ENCODE data around the gene MGMT.

MGMT gene

DNA sequence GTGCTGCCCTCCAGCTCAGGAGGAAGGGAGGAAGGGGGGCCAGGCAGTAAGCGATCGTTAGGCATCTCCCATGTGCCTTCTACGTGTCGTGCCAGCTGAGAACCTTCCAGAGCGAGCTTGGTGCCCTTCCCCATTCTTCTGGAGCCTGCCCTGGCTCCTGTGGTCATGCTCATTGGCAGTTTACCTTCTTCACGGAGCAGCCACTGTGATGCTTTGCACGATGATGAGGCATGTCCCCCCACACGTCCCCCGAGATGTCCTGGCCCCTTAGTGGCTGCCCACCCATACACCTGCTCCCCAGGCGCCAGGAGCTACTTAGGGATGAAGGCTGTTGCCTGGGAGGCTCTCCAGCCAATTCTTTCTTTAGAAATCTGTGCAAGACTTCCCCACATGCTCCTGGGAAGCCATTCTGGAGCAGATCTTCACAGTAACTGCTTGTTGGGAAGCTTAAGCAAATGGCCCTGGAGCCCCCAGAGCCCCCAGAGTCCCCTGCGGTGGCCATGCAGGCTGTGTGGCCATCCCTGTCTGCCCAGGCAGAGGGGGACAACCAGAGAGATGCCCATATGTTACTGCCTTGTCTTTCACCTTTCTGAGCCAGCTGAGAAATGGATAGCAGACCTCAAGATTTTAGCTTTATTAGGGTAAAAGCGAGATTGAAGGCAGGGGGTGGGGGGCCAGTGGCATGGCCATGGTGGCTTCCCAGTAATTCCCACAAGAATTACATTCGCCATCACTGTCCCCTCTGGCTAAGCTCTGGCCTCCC is 298.0 kb downstream of the MGMT start:
- 0 out of 20 replicates have a peak, but pooled peaks cover 0 to 5% (median 0%) of the 10 kb centered on the region in 10 experiments for H3K4me1 ChIP-seq
- H3K27ac ChIP-seq = no peak overlapping the region
- no peak for TF ChIP-seq Cebpa-rat (IDR thresholded peaks at IDR 0.05)
- H3K4me2 ChIP-seq = no peak overlapping the region
- peaks cover 0 to 24% (median 0%) of the 10 kb centered on the region in 11 experiments; a peak in 3 of 22 replicates for H4K20me1 ChIP-seq
- H3K9ac ChIP-seq = no peak overlapping the region
- no peak overlapping the region for H3K4me3 ChIP-seq
- H3K27me3 ChIP-seq = no peaks in the 10 kb centered on the region
- peaks cover 10 to 67% (median 40%) of the 10 kb centered on the region in 11 experiments; a peak in 20 of 22 replicates for H3K36me3 ChIP-seq
- no peaks in the 10 kb centered on the region for H3K9me3 ChIP-seq (replicated peaks in 1 of 11)

DNA sequence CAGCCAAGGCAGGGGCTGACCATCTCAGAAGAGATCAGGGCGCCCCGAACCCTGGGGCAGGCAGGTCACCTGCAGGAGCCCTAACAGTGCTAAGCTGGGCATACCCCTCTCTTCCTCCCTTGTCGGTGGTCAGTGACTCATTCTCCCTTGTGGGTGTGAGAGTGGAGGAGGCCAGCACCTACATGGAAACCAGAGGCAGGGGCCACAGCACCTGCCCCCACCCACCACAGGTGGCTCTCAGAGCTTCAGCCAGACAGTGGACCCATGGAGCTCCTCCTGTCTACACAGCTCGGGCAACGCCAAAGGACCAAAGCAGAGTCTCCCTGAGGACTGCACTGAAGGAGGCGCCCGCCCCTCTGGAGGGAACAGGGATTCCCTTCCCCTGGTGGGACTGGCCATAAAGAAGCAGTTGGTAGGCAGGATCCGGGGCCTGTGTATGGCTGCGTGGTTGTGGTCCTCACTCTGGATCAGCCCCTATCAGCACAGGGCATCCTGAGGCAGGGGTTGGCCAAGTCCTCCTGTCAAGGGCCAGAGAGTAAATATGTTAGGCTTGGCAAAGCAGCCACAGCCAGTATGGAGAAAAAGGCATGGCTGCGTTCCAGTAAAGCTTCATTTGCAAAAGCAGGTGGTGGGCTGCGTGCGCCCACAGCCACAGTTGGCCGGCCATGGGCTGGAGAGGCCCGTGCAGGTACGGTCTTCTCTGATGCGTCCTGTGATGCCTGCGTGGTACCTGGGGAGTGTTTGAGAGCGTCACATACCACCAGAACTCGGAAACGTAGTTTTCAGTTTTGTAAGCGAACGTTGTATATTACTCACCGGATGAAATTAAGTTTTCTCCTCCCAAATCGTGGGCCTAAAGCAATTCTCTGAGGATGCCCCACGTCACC is 298.9 kb downstream of the MGMT start:
- Histone ChIP-seq H4K20me1 (peaks cover 0 to 30% (median 0%) of the 10 kb centered on the region in 11 experiments; a peak in 3 of 22 replicates), H3K36me3 (peaks cover 8 to 59% (median 32%) of the 10 kb centered on the region in 11 experiments; a peak in 18 of 22 replicates), H3K4me2 (no peak overlapping the region), H3K9ac (no peak overlapping the region), H3K27me3 (no peaks in the 10 kb centered on the region), H3K27ac (no peak overlapping the region), H3K4me1 (peaks cover 0 to 7% (median 3%) of the 10 kb centered on the region in 10 experiments; a peak in 14 of 20 replicates), H3K9me3 (replicated peaks in 1 of 11) (no peaks in the 10 kb centered on the region), H3K4me3 (no peak overlapping the region)
- TF ChIP-seq Cebpa-rat (IDR thresholded peaks at IDR 0.05) = no peak

DNA sequence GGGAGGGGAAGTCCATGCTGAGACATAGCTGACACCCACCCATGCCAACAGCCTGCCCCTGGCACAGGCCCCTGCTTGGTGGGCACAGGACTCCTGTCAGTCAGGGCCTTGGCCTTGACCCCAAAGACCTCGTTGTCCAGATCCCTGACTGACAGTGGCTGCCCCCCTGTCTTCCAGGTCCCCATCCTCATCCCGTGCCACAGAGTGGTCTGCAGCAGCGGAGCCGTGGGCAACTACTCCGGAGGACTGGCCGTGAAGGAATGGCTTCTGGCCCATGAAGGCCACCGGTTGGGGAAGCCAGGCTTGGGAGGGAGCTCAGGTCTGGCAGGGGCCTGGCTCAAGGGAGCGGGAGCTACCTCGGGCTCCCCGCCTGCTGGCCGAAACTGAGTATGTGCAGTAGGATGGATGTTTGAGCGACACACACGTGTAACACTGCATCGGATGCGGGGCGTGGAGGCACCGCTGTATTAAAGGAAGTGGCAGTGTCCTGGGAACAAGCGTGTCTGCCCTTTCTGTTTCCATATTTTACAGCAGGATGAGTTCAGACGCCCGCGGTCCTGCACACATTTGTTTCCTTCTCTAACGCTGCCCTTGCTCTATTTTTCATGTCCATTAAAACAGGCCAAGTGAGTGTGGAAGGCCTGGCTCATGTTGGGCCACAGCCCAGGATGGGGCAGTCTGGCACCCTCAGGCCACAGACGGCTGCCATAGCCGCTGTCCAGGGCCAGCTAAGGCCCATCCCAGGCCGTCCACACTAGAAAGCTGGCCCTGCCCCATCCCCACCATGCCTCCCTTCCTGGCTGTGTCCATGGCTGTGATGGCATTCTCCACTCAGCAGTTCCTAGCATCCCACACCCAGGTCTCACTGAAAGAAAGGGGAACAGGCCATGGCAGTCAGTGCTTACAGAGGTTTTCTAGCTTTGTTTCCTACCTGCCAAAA is 299.8 kb downstream of the MGMT start:
- no peak overlapping the region for H3K27ac ChIP-seq
- H3K9me3 ChIP-seq (replicated peaks in 1 of 11) = no peaks in the 10 kb centered on the region

DNA sequence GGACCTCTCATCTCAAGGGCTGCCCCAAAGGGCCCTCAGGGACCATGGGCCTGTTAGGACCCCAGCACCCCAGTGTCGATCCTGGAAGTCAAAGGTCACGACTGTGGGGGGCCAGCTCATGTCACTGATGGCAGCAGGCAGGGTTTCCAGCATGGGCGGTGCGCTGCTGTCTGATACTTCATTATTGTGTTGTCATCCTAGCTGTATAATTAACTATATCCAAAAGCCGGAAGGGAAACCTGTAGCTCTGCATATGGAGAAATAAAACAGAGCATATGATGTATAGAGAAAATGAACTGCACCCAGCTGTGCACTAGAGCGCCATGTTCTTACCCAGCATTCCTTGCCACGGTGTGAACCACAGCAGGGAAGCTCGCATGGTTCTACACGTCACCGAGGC is 300.7 kb downstream of the MGMT start:
- Histone ChIP-seq H3K27ac (no peak overlapping the region), H3K9me3 (replicated peaks in 1 of 11) (no peaks in the 10 kb centered on the region), H3K9ac (no peak overlapping the region), H3K36me3 (peaks cover 0 to 56% (median 22%) of the 10 kb centered on the region in 11 experiments; a peak in 15 of 22 replicates), H3K4me1 (peaks cover 0 to 15% (median 8%) of the 10 kb centered on the region in 10 experiments; a peak in 15 of 20 replicates), H3K4me3 (no peak overlapping the region), H3K4me2 (no peak overlapping the region), H3K27me3 (no peaks in the 10 kb centered on the region), H4K20me1 (peaks cover 0 to 35% (median 0%) of the 10 kb centered on the region in 11 experiments; a peak in 4 of 22 replicates)
- TF ChIP-seq Cebpa-rat (IDR thresholded peaks at IDR 0.05) = no peak

More for the DNA sequence above, 299.8 kb downstream of the MGMT start:
- no peak for TF ChIP-seq Cebpa-rat (IDR thresholded peaks at IDR 0.05)
- H3K27me3 ChIP-seq = no peaks in the 10 kb centered on the region
- H3K4me3 ChIP-seq = no peak overlapping the region
- H3K4me2 ChIP-seq = no peak overlapping the region
- peaks cover 0 to 35% (median 0%) of the 10 kb centered on the region in 11 experiments; a peak in 3 of 22 replicates for H4K20me1 ChIP-seq
- H3K4me1 ChIP-seq = peaks cover 0 to 15% (median 8%) of the 10 kb centered on the region in 10 experiments; a peak in 15 of 20 replicates
- no peak overlapping the region for H3K9ac ChIP-seq
- H3K36me3 ChIP-seq = peaks cover 0 to 54% (median 24%) of the 10 kb centered on the region in 11 experiments; a peak in 16 of 22 replicates

DNA sequence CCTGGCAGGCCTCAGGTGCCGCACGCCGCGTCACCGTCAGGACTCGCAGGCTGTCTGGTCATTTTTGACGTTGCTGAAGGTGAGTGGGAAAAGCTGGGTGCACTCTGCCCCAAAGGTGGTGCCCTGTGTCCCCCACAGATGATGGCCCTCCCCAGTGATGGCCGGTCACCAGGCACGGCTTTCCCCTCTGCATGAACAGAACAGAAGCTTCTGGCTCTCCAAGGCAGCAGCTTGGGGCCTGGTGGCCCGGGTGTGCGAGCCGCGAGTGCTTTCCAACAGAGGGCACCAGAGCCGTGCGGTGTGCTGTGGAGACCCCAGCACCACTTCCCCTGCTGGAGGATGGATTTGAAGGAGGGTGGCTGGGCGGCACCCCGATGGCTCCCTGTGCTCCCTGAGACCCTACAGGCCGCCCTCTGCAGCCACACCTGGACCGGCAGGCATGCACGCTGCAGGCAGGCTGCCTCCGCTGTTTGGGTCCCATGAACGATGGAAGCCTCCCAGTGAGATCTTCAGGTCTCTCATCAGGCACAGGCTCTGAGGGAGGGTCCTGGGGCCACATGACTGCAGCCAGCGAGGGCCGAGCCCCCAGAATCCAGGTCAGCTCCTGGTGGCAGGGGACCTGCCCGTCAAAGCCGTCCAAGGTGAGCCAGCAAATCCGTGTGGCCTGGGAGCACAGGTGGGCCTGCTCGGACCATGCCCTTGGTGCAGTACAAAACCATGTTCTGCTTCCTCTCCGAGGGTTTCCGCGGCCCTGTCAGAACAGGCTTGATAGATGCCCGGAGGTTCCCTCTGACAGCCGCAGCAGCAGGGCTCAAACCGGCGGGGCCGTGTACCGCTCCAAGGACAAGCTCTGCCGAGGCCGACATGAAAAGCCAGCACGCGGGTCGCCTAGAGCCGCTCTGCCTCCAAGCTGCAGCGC is 301.7 kb downstream of the MGMT start:
- H4K20me1 ChIP-seq = peaks cover 0 to 35% (median 0%) of the 10 kb centered on the region in 11 experiments; a peak in 4 of 22 replicates
- H3K4me2 ChIP-seq = no peak overlapping the region
- H3K9ac ChIP-seq = no peak overlapping the region
- H3K36me3 ChIP-seq = peaks cover 0 to 51% (median 22%) of the 10 kb centered on the region in 11 experiments; a peak in 15 of 22 replicates
- H3K27me3 ChIP-seq = no peaks in the 10 kb centered on the region
- TF ChIP-seq Cebpa-rat (IDR thresholded peaks at IDR 0.05) = no peak
- H3K4me3 ChIP-seq = no peak overlapping the region
- no peak overlapping the region for H3K27ac ChIP-seq
- peaks cover 0 to 15% (median 8%) of the 10 kb centered on the region in 10 experiments; a peak in 15 of 20 replicates for H3K4me1 ChIP-seq
- H3K9me3 ChIP-seq (replicated peaks in 1 of 11) = no peaks in the 10 kb centered on the region

DNA sequence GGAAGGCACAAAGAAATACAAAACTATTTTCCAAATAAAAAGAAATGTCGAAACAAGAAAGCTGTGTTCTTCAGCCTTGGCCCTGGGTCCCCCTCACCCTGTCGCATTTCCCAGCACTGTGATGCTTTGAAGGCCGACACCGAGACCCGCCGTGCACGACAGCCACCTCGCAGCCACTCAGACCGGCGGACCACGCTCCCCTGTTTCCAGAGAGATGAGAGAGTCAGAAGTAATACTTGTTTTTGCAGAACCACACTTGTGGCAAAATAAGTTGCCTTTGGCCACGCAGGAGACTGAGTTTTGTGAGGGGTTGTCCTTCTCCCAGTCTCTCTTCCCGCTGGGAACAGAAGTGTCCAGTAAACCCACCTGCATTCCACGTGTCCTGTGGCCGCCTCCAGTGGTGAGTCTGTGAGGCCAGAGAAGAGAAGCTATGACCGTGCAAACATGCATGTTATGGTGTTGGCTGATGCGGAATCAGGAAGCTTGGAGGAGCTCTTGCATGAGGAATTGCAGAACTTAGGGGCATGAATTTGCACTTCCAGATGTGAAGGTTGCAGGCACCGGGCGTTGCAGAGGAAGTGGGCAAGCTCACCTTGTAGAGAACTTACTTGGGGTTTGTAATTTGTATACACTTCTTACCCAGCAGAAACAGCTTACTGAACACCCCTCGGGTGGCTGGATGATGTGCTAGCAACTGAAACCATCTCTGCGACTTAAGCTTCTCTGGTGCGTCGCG is 302.5 kb downstream of the MGMT start:
- peaks cover 0 to 15% (median 10%) of the 10 kb centered on the region in 10 experiments; a peak in 15 of 20 replicates for H3K4me1 ChIP-seq
- H4K20me1 ChIP-seq = peaks cover 0 to 35% (median 0%) of the 10 kb centered on the region in 11 experiments; a peak in 4 of 22 replicates
- no peak overlapping the region for H3K4me3 ChIP-seq
- no peak overlapping the region for H3K27ac ChIP-seq
- no peak overlapping the region for H3K9ac ChIP-seq
- no peak for TF ChIP-seq Cebpa-rat (IDR thresholded peaks at IDR 0.05)
- H3K36me3 ChIP-seq = peaks cover 0 to 51% (median 20%) of the 10 kb centered on the region in 11 experiments; a peak in 15 of 22 replicates
- no peaks in the 10 kb centered on the region for H3K27me3 ChIP-seq
- no peaks in the 10 kb centered on the region for H3K9me3 ChIP-seq (replicated peaks in 1 of 11)
- no peak overlapping the region for H3K4me2 ChIP-seq

DNA sequence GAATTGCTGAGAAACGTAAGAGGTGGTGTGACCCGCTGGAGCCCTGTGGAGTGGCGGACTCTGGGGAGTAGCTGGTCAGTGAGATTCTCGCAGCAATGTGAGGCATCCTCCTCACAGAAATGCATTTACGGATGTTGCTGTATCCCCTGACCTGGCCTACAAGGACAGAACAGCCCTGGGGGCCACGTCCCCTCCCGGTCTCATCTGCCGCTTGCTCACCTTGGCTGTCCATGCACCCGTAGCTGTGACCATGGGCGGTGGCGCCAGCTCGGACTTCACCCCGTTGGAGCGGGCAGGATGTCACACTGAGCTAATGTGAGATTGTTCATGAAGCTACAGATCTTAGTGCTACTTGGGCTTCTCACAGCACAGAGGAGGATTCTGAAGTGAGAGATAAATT is 303.2 kb downstream of the MGMT start:
- no peak for TF ChIP-seq Cebpa-rat (IDR thresholded peaks at IDR 0.05)
- peaks cover 0 to 51% (median 20%) of the 10 kb centered on the region in 11 experiments; a peak in 15 of 22 replicates for H3K36me3 ChIP-seq

More for the DNA sequence above, 303.2 kb downstream of the MGMT start:
- Histone ChIP-seq H3K27me3 (no peaks in the 10 kb centered on the region), H3K9ac (no peak overlapping the region), H3K4me2 (no peak overlapping the region; a peak in 2 of 22 replicates), H3K4me1 (peaks cover 0 to 15% (median 10%) of the 10 kb centered on the region in 10 experiments; a peak in 15 of 20 replicates), H3K9me3 (replicated peaks in 1 of 11) (no peaks in the 10 kb centered on the region), H4K20me1 (peaks cover 0 to 35% (median 0%) of the 10 kb centered on the region in 11 experiments; a peak in 4 of 22 replicates), H3K27ac (no peak overlapping the region), H3K4me3 (no peak overlapping the region)

Measured in BLaER1 treated with 17β-estradiol and CSF1 and Interleukin-3, amounts not matched to agents 10 nM and 100 nM (cell line).